EH (cell line): Measurements from ENCODE around the gene BNC2.

Source experiments
- DNase-seq: peaks from one replicate; pipeline ENCODE4 v3.0.0-alpha.2; 2015; ENCODE audit warnings: low read depth

BNC2 gene

DNA sequence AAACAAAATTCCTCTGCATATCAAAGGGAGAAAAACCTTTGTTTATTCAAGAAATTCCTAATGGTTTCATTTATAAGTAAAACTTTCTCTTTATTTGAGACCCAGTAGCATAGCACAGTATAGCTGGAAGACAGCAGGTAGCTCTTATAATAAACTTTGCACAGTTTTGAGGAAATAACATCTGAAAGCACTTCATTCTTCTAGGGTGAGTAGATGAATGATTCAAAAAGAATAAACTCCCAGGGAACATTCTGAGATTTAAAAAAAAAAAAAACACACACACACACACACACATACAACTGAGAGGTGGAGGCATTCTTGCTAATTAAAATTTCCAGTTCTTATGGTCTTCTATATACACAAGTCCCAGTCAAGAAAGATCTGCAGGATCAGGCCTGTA lies 197.3 kb downstream of the BNC2 start:
- peak; percentile 52 for DNase-seq

DNA sequence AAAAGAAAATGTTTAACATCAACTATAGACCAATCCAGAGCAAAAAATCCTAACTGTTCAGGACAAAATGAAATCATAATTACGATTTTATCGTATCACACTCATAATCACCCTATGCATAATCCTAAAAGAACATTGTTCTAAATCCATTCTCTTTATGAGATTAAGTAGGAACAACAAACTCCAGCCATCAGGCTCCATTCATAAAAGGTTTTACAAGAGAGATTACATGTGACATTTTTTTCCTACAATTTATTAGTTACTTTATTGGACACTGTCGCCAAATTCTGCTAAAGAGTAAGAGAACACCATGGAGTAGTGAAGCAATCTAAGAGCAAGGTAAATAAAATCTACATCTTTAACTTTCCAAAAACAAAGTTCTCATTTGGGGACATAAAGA lies 198.0 kb downstream of the BNC2 start:
- no peak for DNase-seq

DNA sequence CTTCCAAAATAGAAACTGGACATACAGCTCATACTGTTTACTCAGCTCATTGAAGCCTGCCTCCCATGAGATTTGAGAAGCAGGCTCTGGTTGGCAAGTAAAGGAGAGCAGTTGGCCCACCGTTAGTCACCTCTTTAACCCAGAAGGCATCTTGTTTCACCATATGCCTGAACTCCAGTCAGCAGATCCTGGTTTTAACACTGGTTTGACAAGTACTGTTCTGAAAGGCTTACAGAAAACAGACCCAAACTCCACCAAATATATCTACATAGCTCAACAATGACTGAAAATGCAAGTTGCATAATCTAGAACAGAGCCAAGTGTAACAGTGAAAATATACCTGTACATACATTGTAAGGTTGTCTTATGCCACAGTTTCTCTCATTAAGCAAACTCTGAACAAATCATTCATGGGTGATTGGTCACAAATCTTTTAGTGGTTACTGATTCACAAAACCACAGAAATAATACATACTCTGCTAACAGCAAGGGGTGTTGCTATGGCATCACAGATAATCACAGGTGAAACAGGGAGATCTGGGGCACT lies 198.8 kb downstream of the BNC2 start:
- peak; percentile 53 for DNase-seq

DNA sequence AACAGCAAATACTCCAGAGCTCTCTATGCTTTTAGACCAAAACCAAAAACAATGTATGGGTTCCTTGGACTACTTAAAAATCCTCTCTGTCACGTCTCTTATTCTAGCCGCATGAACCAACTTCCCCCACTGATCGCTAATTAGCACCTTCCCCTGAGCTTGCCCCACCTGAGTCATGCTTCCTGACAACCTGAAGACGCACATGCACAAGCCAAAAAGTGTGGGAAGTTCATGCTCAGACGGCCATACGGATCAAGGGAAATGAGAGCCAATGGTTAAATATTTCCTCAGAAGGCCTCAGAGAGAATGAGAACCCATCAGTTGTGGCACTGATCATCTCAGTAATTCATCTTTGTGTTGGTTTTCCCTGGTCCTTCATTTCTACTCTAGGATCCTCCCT lies 199.7 kb downstream of the BNC2 start:
- DNase-seq: no peak

DNA sequence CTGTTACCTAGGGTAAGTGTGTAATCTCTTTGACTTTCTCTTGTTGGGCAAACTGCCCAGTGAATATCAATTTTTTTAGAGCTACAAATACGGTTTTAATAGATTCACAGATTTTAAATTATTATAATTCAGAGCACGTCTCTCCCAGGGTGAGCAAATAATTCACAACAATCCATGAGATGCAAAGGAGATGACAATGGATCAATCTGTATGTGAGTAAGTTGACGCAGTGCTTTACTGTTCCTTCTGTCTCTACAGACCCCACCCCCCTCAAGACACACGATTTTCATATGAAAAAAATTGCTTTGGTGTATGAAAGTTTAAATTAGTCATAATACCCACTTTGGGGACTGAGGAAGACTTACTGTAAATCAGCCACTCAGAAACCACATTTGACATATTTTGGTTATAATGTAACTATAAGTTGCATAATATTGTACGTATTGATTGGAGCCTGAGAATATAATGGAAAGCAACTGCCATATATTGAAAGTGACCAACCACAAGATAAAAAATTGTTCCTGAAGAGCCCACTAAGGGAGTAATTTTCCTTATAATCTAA lies 201.7 kb downstream of the BNC2 start:
- no peak for DNase-seq

DNA sequence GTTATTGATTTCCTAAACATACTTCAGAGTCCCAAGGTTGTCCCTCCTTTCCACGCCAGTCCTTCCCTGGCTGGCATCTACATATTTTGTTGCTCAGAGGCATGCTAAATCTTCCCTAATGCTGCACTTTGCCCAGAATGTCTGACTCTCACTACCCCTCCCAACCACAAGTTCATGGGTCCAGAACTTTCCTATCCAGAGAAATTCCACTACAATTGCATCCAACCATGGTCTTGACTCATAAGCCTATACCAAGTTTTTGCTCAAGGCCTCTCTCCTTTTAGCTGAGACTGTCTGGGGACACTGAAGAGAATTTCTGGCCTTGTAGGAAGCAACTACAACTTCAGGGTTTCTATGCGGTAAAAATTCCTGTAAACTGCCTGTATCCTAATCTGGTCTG lies 206.3 kb downstream of the BNC2 start:
- peak; percentile 35 for DNase-seq

DNA sequence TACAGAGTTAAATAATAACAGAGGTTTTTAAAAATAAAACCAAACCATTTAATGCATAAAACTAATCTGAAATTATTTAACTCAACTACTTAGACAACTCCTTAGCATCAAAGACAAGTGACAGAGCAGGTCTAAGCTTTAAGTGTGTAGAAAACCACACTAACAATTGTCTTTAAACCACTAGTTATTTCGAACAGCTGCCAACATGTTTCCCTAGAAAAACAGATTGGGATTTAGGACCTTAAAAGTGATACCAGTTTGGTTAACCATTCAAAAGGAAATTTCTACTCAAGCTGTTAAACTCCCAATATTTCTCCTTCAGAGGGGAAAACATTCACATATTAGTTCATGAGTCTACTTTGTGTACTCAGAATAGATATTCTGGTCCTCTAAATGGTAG lies 208.7 kb downstream of the BNC2 start:
- no peak for DNase-seq

DNA sequence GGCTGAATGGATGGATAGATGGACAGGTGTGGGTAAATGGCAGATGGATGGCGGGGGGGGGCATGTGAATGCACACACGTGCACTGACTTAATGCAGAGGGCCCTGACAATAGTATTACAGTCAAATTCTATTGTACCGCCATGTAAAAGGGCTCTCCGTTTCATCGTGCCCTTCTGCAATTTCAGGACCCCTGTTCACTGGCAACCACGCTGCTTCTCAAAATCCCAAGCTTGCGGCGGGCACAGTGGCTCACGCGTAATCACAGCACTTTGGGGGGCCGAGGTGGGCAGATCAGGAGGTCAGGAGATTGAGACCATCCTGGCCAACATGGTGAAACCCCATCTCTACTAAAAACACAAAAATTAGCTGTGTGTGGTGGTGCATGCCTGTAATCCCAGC lies 211.4 kb downstream of the BNC2 start:
- DNase-seq: no peak

DNA sequence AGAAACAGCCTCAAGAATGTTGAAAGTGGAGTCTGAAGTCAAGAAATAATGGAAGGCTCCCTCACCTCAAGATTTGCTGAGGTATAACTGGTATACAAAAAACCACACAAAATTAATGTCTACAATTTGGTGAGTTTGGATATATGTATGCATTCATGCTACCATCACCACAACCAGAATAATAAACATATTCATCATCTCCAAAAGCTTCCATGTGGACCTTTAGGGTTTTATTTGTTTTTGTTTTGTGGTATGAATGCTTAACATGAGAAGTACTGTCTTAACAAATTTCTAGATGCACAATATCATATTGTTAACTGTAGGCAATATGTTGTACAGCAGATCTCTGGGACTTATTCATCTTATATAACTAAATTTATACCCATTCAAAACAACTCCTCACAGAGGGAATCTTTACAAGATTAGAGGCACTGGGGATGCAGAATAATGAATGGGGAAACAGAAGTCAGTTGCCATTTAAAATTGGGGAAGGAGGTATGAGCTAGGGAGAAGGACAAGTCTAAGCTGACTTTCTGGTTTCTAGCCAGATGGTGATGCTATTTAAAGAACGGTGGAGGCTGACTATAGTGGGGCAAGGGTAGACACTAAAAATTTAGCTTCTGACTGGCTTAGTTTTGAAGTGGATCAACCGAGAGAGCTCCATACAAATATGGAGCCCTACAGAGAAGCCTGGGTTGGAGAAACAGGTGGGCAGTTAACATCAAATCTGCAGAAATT lies 213.9 kb downstream of the BNC2 start:
- peak; percentile 38 for DNase-seq

DNA sequence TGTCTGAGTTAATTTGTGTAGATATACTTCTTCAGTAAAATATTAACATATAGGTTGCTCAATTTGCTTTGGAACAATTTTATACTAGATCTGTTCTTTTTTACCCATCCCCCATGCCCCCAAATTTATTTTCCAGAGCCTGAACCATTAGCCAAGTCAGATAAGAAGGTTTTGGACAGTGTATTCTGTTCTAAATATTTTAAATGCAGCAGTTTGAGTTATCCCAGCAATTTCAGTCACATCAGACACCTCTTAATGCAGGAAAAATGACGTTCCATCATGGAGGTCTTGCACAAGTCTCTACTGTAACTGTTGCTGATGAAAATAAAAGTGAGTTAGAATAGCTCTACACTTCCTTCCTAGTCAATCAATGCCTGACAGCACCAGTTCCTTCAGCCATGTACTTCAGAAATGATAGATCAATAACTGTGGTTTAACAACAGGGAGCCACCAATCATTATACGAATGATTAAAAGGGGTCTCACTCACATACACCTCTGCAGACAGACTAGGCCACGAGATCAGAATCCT lies 215.8 kb downstream of the BNC2 start:
- DNase-seq: no peak

DNA sequence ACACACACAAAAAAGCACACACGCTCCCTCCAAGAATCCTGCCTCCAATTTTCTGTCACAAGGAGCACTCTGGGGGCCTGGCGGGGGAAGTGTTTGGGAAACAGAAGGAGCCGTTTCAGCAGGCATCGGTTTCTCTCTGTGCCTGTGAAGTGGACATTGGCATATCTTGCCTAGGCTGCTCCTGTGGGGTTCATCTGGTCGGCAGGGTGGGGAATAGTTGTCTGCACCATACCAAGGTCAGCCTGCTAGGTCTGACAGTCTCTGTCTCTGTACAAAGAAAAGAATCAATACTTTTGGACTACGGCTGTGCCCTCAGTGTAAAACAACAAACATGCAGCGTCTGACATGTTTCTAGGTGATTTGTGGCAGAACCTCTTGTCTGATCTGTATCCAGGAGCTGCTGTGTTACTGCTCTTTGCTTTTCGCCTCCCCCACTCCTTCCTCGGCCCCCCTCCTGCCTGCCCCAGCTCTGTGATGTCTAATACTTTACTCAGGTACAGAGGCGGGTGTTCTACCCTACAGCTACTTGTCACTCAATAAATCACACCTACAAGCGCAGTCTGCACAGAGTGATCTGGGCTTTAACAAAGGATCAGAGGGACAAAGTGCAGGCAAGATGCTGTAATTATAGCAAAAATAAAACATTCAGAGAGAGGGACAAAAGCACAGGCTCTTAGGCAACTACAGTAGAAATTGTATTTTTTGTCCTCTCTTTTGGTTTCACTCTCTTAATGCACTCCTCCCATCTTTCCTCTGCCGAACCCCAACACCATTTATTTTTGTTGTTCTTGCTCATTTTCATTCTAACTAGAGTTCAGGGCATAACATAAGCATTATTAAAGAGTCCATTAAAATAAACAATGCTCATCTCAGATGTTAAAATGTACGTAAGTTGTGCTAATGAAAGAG lies 216.7 kb downstream of the BNC2 start:
- DNase-seq: no peak

DNA sequence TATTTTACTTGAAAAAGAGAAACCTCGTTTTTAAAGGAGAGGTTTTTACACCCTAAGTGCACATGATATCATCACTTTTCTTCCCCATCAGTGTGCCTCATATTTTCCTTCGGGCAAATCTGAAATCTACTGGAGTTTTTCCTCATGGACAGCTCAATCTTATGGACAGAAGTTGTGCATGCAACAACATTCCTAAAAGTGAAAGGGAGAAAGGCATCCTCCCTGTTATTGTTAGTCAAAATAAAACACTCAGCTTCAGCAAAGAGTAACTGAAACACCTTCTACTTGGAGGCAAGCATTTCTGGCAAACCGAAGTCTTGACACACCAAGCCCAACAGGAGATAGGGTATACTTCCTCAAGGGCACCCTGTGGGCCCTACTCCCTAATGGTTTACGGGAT lies 217.9 kb downstream of the BNC2 start:
- peak; percentile 31 for DNase-seq

DNA sequence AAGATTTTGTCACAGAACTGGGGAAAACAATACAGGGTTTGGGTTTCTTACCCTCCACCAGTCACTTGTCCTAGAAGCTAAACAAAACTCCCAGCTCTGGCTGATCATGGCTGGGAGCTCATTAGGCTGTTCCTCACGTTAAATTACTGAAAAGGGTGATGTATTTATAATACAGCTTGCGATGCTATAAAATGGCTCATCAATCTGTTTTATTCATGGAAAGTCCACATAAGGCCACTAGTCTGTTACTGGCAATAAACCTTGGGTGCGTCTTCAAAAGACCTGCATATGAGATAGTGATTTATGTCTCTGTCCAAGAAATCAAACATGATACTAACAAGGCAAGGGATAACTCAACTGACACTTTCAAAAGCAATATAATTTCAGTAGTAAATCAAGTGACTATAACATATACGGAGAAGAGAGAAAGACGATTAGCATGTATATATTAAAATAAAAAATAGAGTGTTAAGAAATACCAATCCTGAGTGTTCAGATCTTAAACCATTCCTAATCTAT lies 219.0 kb downstream of the BNC2 start:
- DNase-seq: no peak

DNA sequence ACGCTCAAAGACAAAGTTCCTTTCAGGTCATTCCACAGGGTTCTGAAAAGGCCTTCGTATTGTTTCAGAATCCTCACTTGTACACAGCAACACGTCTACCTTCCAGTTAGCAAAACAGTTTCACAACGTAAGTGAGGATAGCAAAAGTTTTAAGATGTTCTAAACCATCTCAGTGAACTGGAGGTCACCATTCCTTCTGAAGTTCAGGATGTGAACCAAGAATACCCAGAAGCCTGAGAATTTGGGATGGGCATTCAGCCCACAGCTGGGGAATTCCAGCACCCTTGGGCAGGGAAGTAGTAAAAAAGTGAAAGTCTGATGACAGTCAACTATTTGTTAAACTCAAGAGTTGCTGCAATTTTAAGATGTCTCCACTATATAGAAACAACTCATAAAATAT lies 224.5 kb downstream of the BNC2 start:
- peak; percentile 65 for DNase-seq

DNA sequence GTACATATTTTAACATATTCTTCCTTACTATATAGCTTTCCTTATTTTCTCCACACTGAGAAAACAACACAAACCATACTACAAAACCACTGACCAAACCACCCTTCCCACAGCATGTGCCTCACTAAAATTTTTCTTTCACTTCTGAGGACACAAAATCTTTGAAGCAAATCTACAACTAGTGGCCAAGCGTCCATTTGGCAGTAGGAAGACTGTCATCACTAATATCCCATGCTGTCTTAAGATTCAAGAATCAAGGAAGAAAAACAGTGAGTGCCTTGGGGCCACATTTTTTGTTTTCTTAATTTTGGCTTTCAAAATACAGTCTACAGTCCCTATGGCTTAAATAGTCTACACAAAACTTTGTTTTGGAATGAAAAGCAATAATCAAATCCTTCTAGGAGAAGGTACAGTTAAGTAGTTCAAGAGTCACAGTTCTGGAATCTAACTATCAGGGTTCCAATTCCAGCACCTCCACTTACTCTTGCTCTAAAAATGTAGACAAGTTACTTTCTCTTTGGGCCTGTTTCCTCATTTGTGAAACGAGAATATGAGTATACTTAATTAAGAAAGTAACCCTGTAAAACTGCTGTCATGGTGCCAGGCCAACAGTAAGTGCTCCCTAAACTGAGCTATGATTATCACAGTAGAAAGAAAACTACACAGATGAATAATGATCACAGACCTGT lies 227.9 kb downstream of the BNC2 start:
- DNase-seq: peak; percentile 74

DNA sequence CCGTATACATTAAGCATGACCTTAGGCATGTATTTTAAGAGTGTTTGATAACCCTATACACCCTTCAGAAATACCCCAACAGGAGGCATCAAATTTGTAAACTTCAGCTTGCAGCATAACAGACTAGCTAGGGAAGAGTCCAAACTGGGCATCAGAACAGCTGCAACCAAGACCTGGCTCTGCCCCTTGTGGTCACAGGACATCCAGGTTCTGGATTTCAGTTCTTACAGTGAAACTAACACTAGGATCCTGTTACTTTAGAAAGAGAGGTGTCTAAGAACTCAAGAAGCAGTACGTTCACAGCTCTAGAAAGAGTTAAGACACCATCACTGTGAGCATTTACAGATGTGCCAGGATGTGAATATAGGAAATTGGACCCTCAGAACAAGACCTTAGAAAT lies 229.8 kb downstream of the BNC2 start:
- DNase-seq: peak; percentile 12

DNA sequence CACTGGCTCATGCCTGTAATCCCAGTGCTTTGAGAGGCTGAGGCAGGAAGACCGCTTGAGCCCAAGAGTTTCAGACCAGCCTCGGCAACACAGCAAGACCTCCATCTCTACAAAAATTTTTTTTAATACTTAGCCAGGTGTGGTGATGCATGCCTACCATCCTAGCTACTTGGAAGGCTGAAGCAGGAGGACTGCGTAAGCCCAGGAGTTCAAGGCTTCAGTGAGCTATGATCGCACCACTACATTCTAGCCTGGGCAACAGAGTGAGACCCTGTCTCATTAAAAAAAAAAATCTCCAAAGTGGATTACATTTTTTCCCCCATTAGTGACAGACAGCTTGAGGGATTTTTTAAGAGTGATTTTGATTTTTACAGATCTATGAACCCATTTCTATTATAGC lies 230.8 kb downstream of the BNC2 start:
- DNase-seq: no peak

DNA sequence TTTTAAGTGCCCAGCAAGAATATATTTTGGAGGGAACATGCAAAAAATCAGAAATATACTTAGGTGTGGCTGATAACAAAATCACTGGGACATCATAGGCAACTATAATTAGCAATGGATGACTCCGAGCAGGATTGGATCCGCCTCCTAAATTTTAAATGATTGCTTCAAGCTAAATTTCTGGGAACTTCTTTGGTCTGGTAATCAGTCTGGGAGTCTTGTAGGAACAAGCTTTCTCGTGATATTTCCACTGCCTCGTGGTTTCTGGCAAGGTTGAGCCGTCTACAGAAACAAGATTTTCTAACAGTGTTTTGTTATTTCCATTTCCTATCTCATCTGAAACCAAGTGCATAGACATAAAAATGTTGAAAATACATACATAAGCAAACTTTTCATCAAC lies 232.6 kb downstream of the BNC2 start:
- peak; percentile 46 for DNase-seq

DNA sequence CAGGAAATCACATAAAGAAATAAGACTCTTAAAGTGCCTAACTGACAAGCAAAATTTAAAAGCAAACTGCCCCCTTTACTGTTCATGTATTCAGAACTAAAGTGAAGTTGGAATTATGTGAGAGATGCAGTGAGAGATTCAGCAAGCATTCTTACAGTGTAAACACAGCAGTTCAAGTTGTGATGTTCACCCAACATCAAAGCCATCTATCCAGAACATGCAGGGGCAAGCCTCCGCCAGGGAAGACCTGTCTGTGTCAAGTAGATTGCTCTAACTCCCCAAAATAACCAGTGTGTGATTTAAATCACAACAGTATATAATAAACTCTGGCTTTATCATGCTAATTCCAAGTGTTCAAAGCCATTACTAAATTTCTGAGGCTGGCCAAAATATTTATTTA lies 233.3 kb downstream of the BNC2 start:
- DNase-seq: peak; percentile 9

DNA sequence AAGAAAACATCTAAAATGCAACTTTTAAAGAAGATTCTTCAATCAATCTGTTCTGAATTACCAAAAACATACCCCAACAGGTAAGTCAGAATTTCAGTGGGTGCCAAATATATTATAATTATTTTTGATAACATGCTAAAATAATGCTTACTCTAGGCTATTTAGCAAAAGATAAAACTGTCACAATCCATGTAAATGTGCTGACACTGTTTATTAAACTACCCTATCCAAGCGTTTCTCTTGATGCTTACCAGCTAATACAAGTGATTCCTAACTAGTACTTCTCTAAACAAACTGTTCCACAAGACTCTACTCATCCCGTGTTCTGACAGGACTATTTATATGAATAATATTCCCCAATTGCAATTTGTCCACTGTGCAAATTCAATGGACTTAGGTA lies 236.7 kb downstream of the BNC2 start:
- no peak for DNase-seq

DNA sequence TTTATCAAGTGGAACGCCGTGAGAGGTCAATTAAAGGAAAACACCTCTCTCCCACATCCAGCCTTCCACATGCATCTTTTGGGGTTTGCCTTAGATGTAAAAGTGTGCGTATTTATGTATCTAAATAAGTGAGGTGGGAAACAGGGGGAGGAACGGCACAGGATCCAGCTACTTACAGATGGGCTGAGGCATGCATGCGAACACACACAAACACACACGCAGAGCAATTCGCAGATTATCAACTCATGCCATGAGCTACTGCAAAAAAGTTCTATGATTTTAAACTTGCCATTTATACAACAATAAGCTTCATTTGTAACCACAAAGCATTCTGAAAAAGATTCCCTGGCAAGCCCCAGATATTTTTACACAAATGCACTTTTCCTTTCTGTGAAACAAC lies 242.1 kb downstream of the BNC2 start:
- peak; percentile 20 for DNase-seq

DNA sequence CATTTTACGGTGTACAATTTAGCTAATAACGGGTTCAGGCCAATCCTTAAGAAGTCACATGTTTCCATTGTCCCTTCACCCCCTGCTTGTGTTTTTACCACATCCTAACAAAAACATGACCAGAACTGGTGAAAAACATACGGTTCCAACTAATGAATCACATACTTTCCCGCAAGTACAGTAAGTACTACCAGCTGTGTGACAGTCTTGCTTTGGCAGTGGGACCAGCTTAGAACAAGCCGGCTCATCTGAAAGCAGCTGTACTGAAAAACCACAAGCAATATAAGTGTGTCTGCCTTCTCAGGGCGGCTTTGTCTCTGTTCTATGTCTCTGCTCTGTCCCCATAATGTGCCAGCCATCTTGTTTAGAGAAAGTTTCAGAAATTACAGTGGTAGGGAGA lies 242.5 kb downstream of the BNC2 start:
- DNase-seq: peak; percentile 97
